ENCODE data around the gene FRMPD3. TPM values are rescaled to one million over a fixed set of nuclear protein-coding genes. Genes with fewer than 3 reads are reported as not detected.

The FRMPD3 gene
- total and polyA plus RNA-seq, 2 of the 8 experiments (the other 6 are each of a cell fraction or from before 2014, with no cell fraction given), result 0.38 to 0.56 TPM

DNA sequence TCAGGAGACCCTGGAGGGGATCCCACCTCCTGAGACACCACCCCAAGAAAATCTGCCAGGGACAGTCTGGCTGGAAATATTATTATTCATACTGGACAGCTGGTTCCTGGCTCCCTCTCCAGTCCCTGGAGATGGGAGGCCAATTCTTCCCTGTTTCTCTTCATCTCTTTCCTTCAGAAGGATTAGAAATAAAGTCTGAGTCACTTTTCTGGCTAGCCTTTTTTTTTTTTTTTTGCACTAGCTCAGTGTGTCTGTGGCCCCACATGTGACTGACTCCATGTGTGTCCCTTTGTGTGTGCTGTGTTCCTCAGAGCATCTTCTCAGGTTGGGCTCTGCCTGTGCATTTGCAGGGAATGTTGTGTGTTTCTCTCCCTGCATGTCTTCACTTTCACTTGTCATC, 1.8 kb upstream of the FRMPD3 start:
- no peak overlapping the region for H3K4me2 ChIP-seq (ENCODE audit: insufficient read depth in 1 of 2, low read depth in 2 of 2, low read length in 2 of 2)
- no peak overlapping the region for H2AK5ac ChIP-seq (ENCODE audit: low read depth, low read length)
- H4K91ac ChIP-seq (replicated peaks; ENCODE audit: insufficient read length, low read length), result no peak overlapping the region
- CTCF ChIA-PET (ENCODE audit: partially characterized antibody), result interaction anchor here (0.7 to 1.7 kb wide), 8 partner anchors 10 to 95 kb away, joined by 3 to 5 read pairs (median 4); no protein-coding TSS in a partner anchor
- no peak for TF ChIP-seq CHD1 (IDR thresholded peaks at IDR 0.05; ENCODE audit: low read depth, low read length)
- no peak for TF ChIP-seq EZH2 (IDR thresholded peaks at IDR 0.05; ENCODE audit: low read depth, low read length, severe bottlenecking)
- no peak for TF ChIP-seq EGR1 (IDR thresholded peaks at IDR 0.05; ENCODE audit: borderline replicate concordance, low read depth, low read length)
- TF ChIP-seq ASH2L (IDR thresholded peaks at IDR 0.05; ENCODE audit: low read length), result no peak
- no peak for TF ChIP-seq YY1 (IDR thresholded peaks at IDR 0.05; ENCODE audit: low read depth, low read length)
- TF ChIP-seq HDAC6 (IDR thresholded peaks at IDR 0.05; ENCODE audit: low read depth, low read length), result no peak
- TF ChIP-seq HDAC2 (IDR thresholded peaks at IDR 0.05; ENCODE audit: borderline replicate concordance in 1 of 2, low read depth in 2 of 2, low read length in 2 of 2), result no peak
- no peak for TF ChIP-seq JUN (IDR thresholded peaks at IDR 0.05; ENCODE audit: low read depth, low read length)
- no peak for TF ChIP-seq CTBP2 (IDR thresholded peaks at IDR 0.05; ENCODE audit: borderline replicate concordance, insufficient read depth, insufficient read length, low read length)
- TF ChIP-seq TAF7 (optimal IDR thresholded peaks at IDR 0.05; ENCODE audit: borderline replicate concordance, low read depth, low read length), result no peak
- no peak overlapping the region for H3K9ac ChIP-seq (replicated peaks in 1 of 4; ENCODE audit: extremely low read depth in 1 of 4, low read depth in 3 of 4, low read length in 3 of 4)
- no peak overlapping the region for H2BK120ac ChIP-seq (replicated peaks; ENCODE audit: low read depth, low read length)
- H3K56ac ChIP-seq (replicated peaks; ENCODE audit: insufficient read length, low read depth, low read length), result no peak overlapping the region
- H3K23ac ChIP-seq (ENCODE audit: insufficient read length), result no peak overlapping the region
- no peak overlapping the region for H3K18ac ChIP-seq (ENCODE audit: extremely low read depth, low read length)
- no peak overlapping the region for H3K4me3 ChIP-seq (ENCODE audit: extremely low read depth in 1 of 4, insufficient read depth in 2 of 4, low read depth in 3 of 4, low read length in 4 of 4)
- H4K8ac ChIP-seq (ENCODE audit: extremely low read depth, insufficient read depth, low read length), result no peak overlapping the region
- no peak overlapping the region for H4K5ac ChIP-seq (ENCODE audit: insufficient read length, low read depth, low read length)
- H2BK12ac ChIP-seq (ENCODE audit: low read depth, low read length), result no peak overlapping the region
- no peaks in the 10 kb centered on the region for H4K20me1 ChIP-seq (replicated peaks in 1 of 2; ENCODE audit: control insufficient read depth in 1 of 2, insufficient read depth in 2 of 2, low read length in 2 of 2)
- H3K14ac ChIP-seq (ENCODE audit: insufficient read length), result no peak overlapping the region
- no peaks in the 10 kb centered on the region for H3K79me2 ChIP-seq (ENCODE audit: control insufficient read depth in 1 of 2, insufficient read depth in 2 of 2, low read length in 2 of 2)
- no peaks in the 10 kb centered on the region for H3K9me3 ChIP-seq (ENCODE audit: insufficient read depth in 2 of 2, low read depth in 1 of 2, low read length in 1 of 2)
- no peak overlapping the region for H3K4ac ChIP-seq (replicated peaks; ENCODE audit: insufficient read length, low read depth, low read length)
- no peak overlapping the region for H2BK20ac ChIP-seq (ENCODE audit: low read length)
- POLR2A ChIA-PET (ENCODE audit: partially characterized antibody), result no interaction called here
- no peak overlapping the region for H2BK5ac ChIP-seq (ENCODE audit: low read depth, low read length)
- H3K79me1 ChIP-seq (ENCODE audit: low read depth, low read length), result no peaks in the 10 kb centered on the region
- peaks cover 0 to 21% (median 9%) of the 10 kb centered on the region in 4 experiments; a peak in 6 of 7 replicates for H3K27me3 ChIP-seq (replicated peaks in 1 of 4; ENCODE audit: control insufficient read depth in 3 of 4, extremely low read depth in 1 of 4, insufficient read depth in 3 of 4, low read length in 3 of 4)
- H2BK15ac ChIP-seq (ENCODE audit: low read length), result no peak overlapping the region
- H3K27ac ChIP-seq (ENCODE audit: low read depth, low read length), result no peak overlapping the region
- H2AFZ ChIP-seq (ENCODE audit: low read length), result no peak overlapping the region
- peaks cover 16% of the 10 kb centered on the region; the same call in 1 of the 2 replicates for H3K23me2 ChIP-seq (ENCODE audit: low read depth, low read length)
- no peaks in the 10 kb centered on the region for H3K36me3 ChIP-seq (ENCODE audit: control insufficient read depth in 2 of 4, insufficient read depth in 4 of 4, low read length in 3 of 4)
- peaks cover 3 to 23% (median 14%) of the 10 kb centered on the region in 4 experiments for H3K4me1 ChIP-seq (replicated peaks in 1 of 4; ENCODE audit: control insufficient read depth in 3 of 4, insufficient read depth in 4 of 4, low read length in 3 of 4)
- DNase-seq (ENCODE audit: low read depth in 1 of 2, low spot score in 2 of 2) (no peak), FAIRE-seq (no peak)
